ENCODE data around the gene DOCK9. TPM values are rescaled to one million over a fixed set of nuclear protein-coding genes. Genes with fewer than 3 reads are reported as not detected.

Gene DOCK9
- polyA plus RNA-seq, 1 of the 3 experiments (the other 2 are of a cell fraction), result 16.6 TPM

- TF ChIP-seq TCF12 (IDR thresholded peaks at IDR 0.05) (no peak), SIN3A (IDR thresholded peaks at IDR 0.05; ENCODE audit: borderline replicate concordance, low read depth, low read length) (no peak), FOXJ3 (CRISPR knock-in tag; IDR thresholded peaks at IDR 0.05) (no peak), FOXM1 (IDR thresholded peaks at IDR 0.05; ENCODE audit: low read depth) (no peak), REST (IDR thresholded peaks at IDR 0.05; ENCODE audit: low read depth, low read length) (no peak), SMC3 (IDR thresholded peaks at IDR 0.05; ENCODE audit: low read depth, low read length) (no peak), NRF1 (IDR thresholded peaks at IDR 0.05; ENCODE audit: low read depth, low read length) (no peak), RFX5 (IDR thresholded peaks at IDR 0.05; ENCODE audit: low read length) (no peak), MEF2A (IDR thresholded peaks at IDR 0.05; ENCODE audit: borderline replicate concordance, low read depth) (no peak)
- TF ChIP-seq, protein P1, sequence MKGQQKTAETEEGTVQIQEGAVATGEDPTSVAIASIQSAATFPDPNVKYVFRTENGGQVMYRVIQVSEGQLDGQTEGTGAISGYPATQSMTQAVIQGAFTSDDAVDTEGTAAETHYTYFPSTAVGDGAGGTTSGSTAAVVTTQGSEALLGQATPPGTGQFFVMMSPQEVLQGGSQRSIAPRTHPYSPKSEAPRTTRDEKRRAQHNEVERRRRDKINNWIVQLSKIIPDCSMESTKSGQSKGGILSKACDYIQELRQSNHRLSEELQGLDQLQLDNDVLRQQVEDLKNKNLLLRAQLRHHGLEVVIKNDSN (IDR thresholded peaks at IDR 0.05; ENCODE audit: borderline replicate concordance, low read depth), result no peak
- H4K20me1 ChIP-seq (ENCODE audit: insufficient read depth), result no peaks in the 10 kb centered on the region
- DNase-seq, result no peak
- no peaks in the 10 kb centered on the region for H3F3A ChIP-seq (replicated peaks; ENCODE audit: insufficient read depth)
- no peaks in the 10 kb centered on the region for H3K79me2 ChIP-seq (ENCODE audit: insufficient read depth)
- no peak overlapping the region for H3K4me3 ChIP-seq (ENCODE audit: low read depth in 2 of 2, low read length in 1 of 2)
- H3K9ac ChIP-seq, result no peak overlapping the region
- ChIA-PET POLR2A (no interaction called here), CTCF (interaction anchor here (1.2 to 1.4 kb wide), 2 partner anchors 13 to 103 kb away, joined by 3 read pairs; no protein-coding TSS in a partner anchor)
- H3K36me3 ChIP-seq (replicated peaks in 1 of 2; ENCODE audit: control insufficient read depth in 1 of 2, insufficient read depth in 2 of 2, low read length in 1 of 2), result no peaks in the 10 kb centered on the region
- no peak overlapping the region for H3K4me2 ChIP-seq
- no peak overlapping the region for H2AFZ ChIP-seq (ENCODE audit: low read depth)
- H3K9me3 ChIP-seq, result no peaks in the 10 kb centered on the region
- no peaks in the 10 kb centered on the region for H3K27me3 ChIP-seq (ENCODE audit: insufficient read depth)
- no peak overlapping the region for H3K27ac ChIP-seq (ENCODE audit: low read depth in 2 of 2, low read length in 1 of 2)
- 96% methylated on average over 1 of the region's 3 CpGs for WGBS (ENCODE audit: low lambda C conversion rate)
- H3K4me1 ChIP-seq (ENCODE audit: control insufficient read depth in 1 of 2, insufficient read depth in 2 of 2, low read depth in 1 of 2, low read length in 1 of 2), result peaks cover 0 to 5% of the 10 kb centered on the region in 2 experiments; a peak in 1 of 4 replicates
- no peaks in the 10 kb centered on the region for H3K9me2 ChIP-seq
Observed at GRCh38 chr13:98957731-98958442, 20.0 kb downstream of the DOCK9 start.

DNA sequence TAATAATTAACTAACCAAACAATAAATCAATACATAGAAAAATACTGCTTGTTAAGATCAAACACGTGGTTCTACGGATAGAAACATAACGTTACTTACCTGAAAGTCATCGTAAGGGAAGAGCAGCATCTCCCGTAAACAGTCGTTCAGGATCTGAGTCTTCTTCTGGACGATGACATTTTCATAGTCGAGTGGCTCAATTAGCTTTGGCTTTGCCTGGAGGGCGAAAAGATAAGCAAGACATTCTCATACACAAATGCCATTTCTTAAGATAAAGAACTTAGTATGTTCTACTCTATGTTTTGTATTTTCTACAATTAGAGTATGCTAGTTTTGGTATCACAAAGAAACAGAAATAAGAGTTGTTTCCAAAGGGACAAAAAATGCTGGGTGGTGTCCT is 22.5 kb downstream of the DOCK9 start:
- no peaks in the 10 kb centered on the region for H3K79me2 ChIP-seq (ENCODE audit: insufficient read depth)

More for the DNA sequence above, 22.5 kb downstream of the DOCK9 start:
- WGBS (ENCODE audit: low lambda C conversion rate), result 91% methylated on average over 9 of the region's 9 CpGs
- H3F3A ChIP-seq (replicated peaks; ENCODE audit: insufficient read depth), result no peaks in the 10 kb centered on the region
- ChIA-PET CTCF (interaction anchor here (1.2 kb wide), 1 partner anchor 34 kb away, joined by 3 read pairs; no protein-coding TSS in a partner anchor), POLR2A (no interaction called here)
- no peaks in the 10 kb centered on the region; a peak in 1 of 4 replicates for H3K4me1 ChIP-seq (ENCODE audit: control insufficient read depth in 1 of 2, insufficient read depth in 2 of 2, low read depth in 1 of 2, low read length in 1 of 2)
- no peak overlapping the region for H3K4me2 ChIP-seq
- TF ChIP-seq TEAD4 (IDR thresholded peaks at IDR 0.05; ENCODE audit: borderline replicate concordance, insufficient read depth), result no peak
- no peak for TF ChIP-seq MXI1 (IDR thresholded peaks at IDR 0.05; ENCODE audit: low read depth, low read length)
- no peak for TF ChIP-seq RAD21 (IDR thresholded peaks at IDR 0.05; ENCODE audit: low read length)
- no peak for TF ChIP-seq CHD2 (IDR thresholded peaks at IDR 0.05; ENCODE audit: low read length, partially characterized antibody)
- no peak for TF ChIP-seq SMC3 (IDR thresholded peaks at IDR 0.05; ENCODE audit: low read depth, low read length)
- TF ChIP-seq JUND (IDR thresholded peaks at IDR 0.05), result no peak
- no peak for TF ChIP-seq MEF2A (IDR thresholded peaks at IDR 0.05; ENCODE audit: borderline replicate concordance, low read depth)
- no peak for TF ChIP-seq MAX (IDR thresholded peaks at IDR 0.05; ENCODE audit: low read depth)
- no peak for TF ChIP-seq POLR2AphosphoS5 (IDR thresholded peaks at IDR 0.05; ENCODE audit: low read depth, low read length)
- no peak for TF ChIP-seq SIN3A (IDR thresholded peaks at IDR 0.05; ENCODE audit: borderline replicate concordance, low read depth, low read length)
- H3K9me3 ChIP-seq, result no peaks in the 10 kb centered on the region
- no peak for DNase-seq
- no peaks in the 10 kb centered on the region for H4K20me1 ChIP-seq (ENCODE audit: insufficient read depth)
- no peak overlapping the region for H2AFZ ChIP-seq (ENCODE audit: low read depth)
- no peaks in the 10 kb centered on the region for H3K36me3 ChIP-seq (replicated peaks in 1 of 2; ENCODE audit: control insufficient read depth in 1 of 2, insufficient read depth in 2 of 2, low read length in 1 of 2)
- no peak overlapping the region for H3K9ac ChIP-seq
- no peaks in the 10 kb centered on the region for H3K9me2 ChIP-seq
- H3K4me3 ChIP-seq (ENCODE audit: low read depth in 2 of 2, low read length in 1 of 2), result no peak overlapping the region
- no peaks in the 10 kb centered on the region for H3K27me3 ChIP-seq (ENCODE audit: insufficient read depth)
- no peak overlapping the region for H3K27ac ChIP-seq (ENCODE audit: low read depth in 2 of 2, low read length in 1 of 2)

Measured in SK-N-SH (cell line).